Upper lobe of left lung (tissue), 6 donors: ENCODE results near the gene OXSR1. TPM values are rescaled to one million over a fixed set of nuclear protein-coding genes. Genes with fewer than 3 reads are reported as not detected.
A peak's percentile ranks its signal among the peaks of the same experiment; 100 is the strongest.
"Not testable (repeated sequence)": the region's sequence is repeated elsewhere in the genome, so short reads cannot be mapped to it uniquely, and the experiment has no call there.

Experiments
- ATAC-seq, 2 donors: fragments of 200-7000 bp; cut with Tn5 transposase; one replicate each; pipeline ENCODE4 v1.9.1; 2022; ENCODE audit warnings: mild to moderate bottlenecking in 2 of 2, moderate library complexity in 2 of 2; ENCODE audit not compliant: low FRiP score in 2 of 2
- DNase-seq, 2 donors: peaks; one replicate each; pipeline ENCODE4 v3.0.0-alpha.2; 2019 to 2020
- H3K27ac ChIP-seq, 4 donors: fragments of 200-600 bp; sonication (generic); one replicate each; pipeline ENCODE4 v1.5.1; 2016 to 2019
- H3K27me3 ChIP-seq, 4 donors: fragments of 200-600 bp; sonication (generic); one replicate each; pipeline ENCODE4 v1.5.1; 2017 to 2019
- H3K36me3 ChIP-seq, 4 donors: fragments of 200-600 bp; sonication (generic); one replicate each; pipeline ENCODE4 v1.5.1; 2016 to 2019
- H3K4me1 ChIP-seq, 4 donors: fragments of 200-600 bp; sonication (generic); one replicate each; pipeline ENCODE4 v1.5.1; 2018 to 2019
- H3K4me3 ChIP-seq, 4 donors: fragments of 200-600 bp; sonication (generic); one replicate each; pipeline ENCODE4 v1.5.1; 2017 to 2019; ENCODE audit warnings: mild to moderate bottlenecking in 2 of 4, moderate library complexity in 1 of 4
- H3K9me3 ChIP-seq, 4 donors: fragments of 200-600 bp; sonication (generic); one replicate each; pipeline ENCODE4 v1.5.1; 2018 to 2019
- EP300 ChIP-seq, 4 donors: sonication (generic); formaldehyde crosslinking; IDR thresholded peaks; one replicate each; pipeline ENCODE4 v1.5.1; 2017; ENCODE audit warnings: antibody characterized with exemption in 4 of 4, control low read depth in 2 of 4
- POLR2A ChIP-seq, 4 donors: fragments of 450-650 bp; IDR thresholded peaks; one replicate each; pipeline ENCODE4 v1.5.1; 2016 to 2017; ENCODE audit warnings: antibody characterized with exemption in 4 of 4, mild to moderate bottlenecking in 2 of 4
- POLR2AphosphoS5 ChIP-seq, 2 donors: sonication (generic); formaldehyde crosslinking; IDR thresholded peaks; one replicate each; pipeline ENCODE4 v1.5.1; 2017; ENCODE audit warnings: antibody characterized with exemption in 2 of 2
- WGBS, 2 donors: methylation state at CpG; one replicate each; pipeline ENCODE4 v1.1.5; 2017 to 2018; 5-methylcytosine and 5-hydroxymethylcytosine counted together
- total RNA-seq, 6 donors: library from RNA; depleted of rRNA in 4 of 6; stranded (reverse); fragments of >200 nt in 4 of 6; gene quantifications; one replicate each; pipeline versions ENCODE4 v1.1.0 to v1.2.1, GENCODE V29; 2016 to 2021
- TF ChIP-seq, protein P1 (sequence below), 6 experiments: fragments of 450-650 bp in 4 of 6; fragments of 200-600 bp in 2 of 6; sonication (generic) in 2 of 6; IDR thresholded peaks; one replicate each; pipeline ENCODE4 v1.5.1; 2016 to 2019; ENCODE audit warnings: antibody characterized with exemption in 6 of 6
- donor health status: DM: no; HTN: no; CAD: no; lungs with moderate emphysema.
- donor health status: DM: no; HTN: yes; CAD: no; lungs with severe emphysema.

Gene OXSR1
- total RNA-seq, 6 donors from 2014 or later, result 26.6 to 43.7 (median 31.6) TPM

DNA sequence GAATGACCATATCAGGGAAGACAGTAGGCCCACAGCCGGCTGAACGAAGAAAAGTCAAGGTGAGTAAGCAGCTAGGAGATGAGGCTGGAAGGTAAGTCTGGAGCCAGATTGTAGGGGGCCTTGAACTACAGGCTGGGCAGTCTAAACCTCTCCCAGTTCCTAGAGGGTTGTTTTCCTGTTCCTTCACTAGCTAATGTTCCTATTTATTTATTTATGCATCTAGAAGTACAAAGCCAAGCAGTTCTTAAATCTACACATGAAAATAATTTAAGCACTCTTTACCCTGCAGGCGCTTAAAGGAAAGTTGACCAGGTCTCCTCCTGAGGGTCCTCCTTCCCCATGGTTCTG is 32.2 kb upstream of the OXSR1 start:
- Histone ChIP-seq H3K4me3 (no peak overlapping the region), H3K36me3 (peaks cover 16 to 65% (median 54%) of the 10 kb centered on the region in 4 donors), H3K27ac (peak overlapping the region in 3 of 4 donors; percentile 13 to 62 (median 38)), H3K27me3 (no peaks in the 10 kb centered on the region), H3K4me1 (peaks cover 33 to 62% (median 55%) of the 10 kb centered on the region in 4 donors), H3K9me3 (no peaks in the 10 kb centered on the region)
- DNase-seq (no peak), ATAC-seq (no peak)
- TF ChIP-seq EP300 (IDR thresholded peaks at IDR 0.05), result no peak
- TF ChIP-seq, protein P1, sequence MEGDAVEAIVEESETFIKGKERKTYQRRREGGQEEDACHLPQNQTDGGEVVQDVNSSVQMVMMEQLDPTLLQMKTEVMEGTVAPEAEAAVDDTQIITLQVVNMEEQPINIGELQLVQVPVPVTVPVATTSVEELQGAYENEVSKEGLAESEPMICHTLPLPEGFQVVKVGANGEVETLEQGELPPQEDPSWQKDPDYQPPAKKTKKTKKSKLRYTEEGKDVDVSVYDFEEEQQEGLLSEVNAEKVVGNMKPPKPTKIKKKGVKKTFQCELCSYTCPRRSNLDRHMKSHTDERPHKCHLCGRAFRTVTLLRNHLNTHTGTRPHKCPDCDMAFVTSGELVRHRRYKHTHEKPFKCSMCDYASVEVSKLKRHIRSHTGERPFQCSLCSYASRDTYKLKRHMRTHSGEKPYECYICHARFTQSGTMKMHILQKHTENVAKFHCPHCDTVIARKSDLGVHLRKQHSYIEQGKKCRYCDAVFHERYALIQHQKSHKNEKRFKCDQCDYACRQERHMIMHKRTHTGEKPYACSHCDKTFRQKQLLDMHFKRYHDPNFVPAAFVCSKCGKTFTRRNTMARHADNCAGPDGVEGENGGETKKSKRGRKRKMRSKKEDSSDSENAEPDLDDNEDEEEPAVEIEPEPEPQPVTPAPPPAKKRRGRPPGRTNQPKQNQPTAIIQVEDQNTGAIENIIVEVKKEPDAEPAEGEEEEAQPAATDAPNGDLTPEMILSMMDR (IDR thresholded peaks at IDR 0.05), result no peak
- TF ChIP-seq POLR2AphosphoS5 (IDR thresholded peaks at IDR 0.05), result no peak
- no peak for TF ChIP-seq POLR2A (IDR thresholded peaks at IDR 0.05)
- 78 to 81% methylated on average over 3 of the region's 3 CpGs for WGBS, 2 donors

DNA sequence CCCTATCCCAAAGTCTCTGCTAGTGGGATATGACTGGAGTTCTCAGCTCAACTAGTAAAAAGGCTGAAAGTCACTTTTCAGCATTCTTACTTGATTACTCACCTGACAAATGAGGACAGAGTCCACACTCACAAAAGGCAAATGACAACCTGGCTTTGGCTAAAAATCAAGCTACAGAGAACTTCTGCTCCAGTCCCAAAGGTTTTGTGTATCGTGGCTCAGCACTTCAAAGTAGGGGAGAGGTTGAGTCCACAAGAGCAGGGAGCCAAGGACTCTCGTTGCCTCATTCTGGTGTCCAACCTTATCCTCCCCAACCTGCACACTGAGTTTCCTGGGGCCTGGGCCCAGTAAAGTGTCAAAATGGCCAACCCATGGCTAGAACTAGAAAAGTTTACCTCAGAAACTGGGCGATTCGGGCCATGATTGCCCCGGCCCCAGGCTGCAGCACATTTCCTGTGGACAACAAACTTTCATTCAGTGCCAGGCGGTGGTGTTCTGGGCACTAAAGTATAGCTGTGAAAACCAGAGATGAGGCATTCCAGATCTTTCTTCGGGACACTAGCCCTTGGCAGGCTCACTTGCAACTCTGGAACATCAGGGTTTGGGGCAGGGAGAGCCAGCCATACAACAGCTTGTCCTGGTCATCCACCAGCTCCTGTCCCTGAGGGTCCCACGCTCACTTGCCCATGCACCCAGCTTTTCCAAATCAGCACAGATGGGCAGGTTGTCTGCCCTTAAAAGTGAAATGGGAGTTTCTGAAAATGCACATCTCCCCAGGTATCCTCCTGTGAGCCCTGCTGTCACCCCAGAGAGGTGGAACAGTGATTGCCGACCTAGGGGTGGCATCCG is 31.6 kb upstream of the OXSR1 start:
- no peak for ATAC-seq
- H3K27me3 ChIP-seq, result no peaks in the 10 kb centered on the region
- 85 to 86% methylated on average over 9 to 10 of the region's 10 CpGs for WGBS, 2 donors
- TF ChIP-seq POLR2AphosphoS5 (IDR thresholded peaks at IDR 0.05) (peak in 1 of 2 donors; percentile 18), POLR2A (IDR thresholded peaks at IDR 0.05) (no peak), EP300 (IDR thresholded peaks at IDR 0.05) (peak in 1 of 4 donors; percentile 18)
- TF ChIP-seq, protein P1 (IDR thresholded peaks at IDR 0.05), result no peak
- H3K36me3 ChIP-seq, result peaks cover 14 to 59% (median 48%) of the 10 kb centered on the region in 4 donors
- no peak overlapping the region for H3K4me3 ChIP-seq
- peak in 1 of 2 donors; percentile 84 for DNase-seq
- H3K4me1 ChIP-seq, result peaks cover 33 to 56% (median 52%) of the 10 kb centered on the region in 4 donors
- no peaks in the 10 kb centered on the region for H3K9me3 ChIP-seq
- peak overlapping the region; percentile 34 to 62 (median 38) for H3K27ac ChIP-seq

DNA sequence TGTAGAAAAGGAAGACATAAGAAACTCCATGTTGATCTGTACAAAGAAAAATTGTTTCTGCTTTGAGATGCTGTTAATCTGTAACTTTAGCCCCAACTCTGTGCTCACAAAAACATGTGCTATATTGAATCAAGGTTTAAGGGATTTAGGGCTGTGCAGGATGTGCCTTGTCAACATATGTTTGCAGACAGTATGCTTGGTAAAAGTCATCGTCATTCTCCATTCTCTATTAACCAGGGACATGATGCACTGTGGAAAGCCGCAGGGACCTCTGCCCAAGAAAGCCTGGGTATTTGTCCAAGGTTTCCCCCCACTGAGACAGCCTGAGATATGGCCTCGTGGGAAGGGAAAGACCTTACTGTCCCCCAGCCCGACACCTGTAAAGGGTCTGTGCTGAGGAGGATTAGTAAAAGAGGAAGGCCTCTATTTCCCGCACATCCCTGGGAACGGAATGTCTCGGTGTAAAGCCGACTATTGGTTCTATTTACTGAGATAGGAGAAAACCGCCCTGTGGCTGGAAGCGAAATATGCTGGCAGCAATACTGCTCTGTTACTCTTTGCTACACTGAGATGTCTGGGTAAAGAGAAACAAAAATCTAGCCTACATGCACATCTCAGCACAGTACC is 30.7 kb upstream of the OXSR1 start:
- H3K4me1 ChIP-seq, result peaks cover 33 to 56% (median 53%) of the 10 kb centered on the region in 4 donors
- not testable (repeated sequence) for H3K4me3 ChIP-seq, H3K27me3 ChIP-seq, H3K9me3 ChIP-seq, DNase-seq, ATAC-seq
- H3K27ac ChIP-seq, result peak overlapping the region in 1 of 4 donors; percentile 38
- peaks cover 11 to 51% (median 39%) of the 10 kb centered on the region in 4 donors for H3K36me3 ChIP-seq
- WGBS, 2 donors, result 94 to 96% methylated on average over 10 of the region's 10 CpGs

DNA sequence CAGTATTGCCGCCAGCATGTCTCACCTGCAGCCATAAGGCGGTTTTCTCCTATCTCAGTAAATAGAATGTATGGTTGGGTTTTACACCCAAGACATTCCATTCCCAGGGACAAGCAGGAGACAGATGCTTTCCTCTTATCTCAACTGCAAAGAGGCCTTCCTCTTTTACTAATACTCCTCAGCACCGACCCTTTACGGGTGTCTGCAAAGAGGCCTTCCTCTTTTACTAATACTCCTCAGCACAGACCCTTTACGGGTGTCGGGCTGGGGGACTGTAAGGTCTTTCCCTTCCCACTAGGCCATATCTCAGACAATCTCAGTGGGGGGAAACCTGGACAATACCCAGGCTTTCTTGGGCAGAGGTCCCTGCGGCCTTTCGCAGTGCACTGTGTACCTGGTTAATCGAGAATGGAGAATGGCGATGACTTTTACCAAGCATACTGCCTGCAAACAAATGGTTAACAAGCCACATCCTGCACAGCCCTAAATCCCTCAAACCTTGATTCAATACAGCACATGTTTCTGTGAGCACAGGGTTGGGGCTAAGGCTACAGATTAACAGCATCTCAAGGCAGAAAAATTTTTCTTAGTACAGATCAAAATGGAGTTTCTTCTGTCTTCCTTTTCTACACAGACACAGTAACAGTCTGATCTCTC is 29.6 kb upstream of the OXSR1 start:
- H3K27me3 ChIP-seq, DNase-seq, ATAC-seq, H3K9me3 ChIP-seq: not testable (repeated sequence)
- 52 to 65% methylated on average over 10 of the region's 10 CpGs for WGBS, 2 donors
- Histone ChIP-seq H3K27ac (peak overlapping the region; percentile 78 to 98 (median 96)), H3K4me3 (peak overlapping the region; percentile 63 to 97 (median 88)), H3K36me3 (peaks cover 6 to 43% (median 30%) of the 10 kb centered on the region in 4 donors), H3K4me1 (peaks cover 44 to 66% (median 58%) of the 10 kb centered on the region in 4 donors)

DNA sequence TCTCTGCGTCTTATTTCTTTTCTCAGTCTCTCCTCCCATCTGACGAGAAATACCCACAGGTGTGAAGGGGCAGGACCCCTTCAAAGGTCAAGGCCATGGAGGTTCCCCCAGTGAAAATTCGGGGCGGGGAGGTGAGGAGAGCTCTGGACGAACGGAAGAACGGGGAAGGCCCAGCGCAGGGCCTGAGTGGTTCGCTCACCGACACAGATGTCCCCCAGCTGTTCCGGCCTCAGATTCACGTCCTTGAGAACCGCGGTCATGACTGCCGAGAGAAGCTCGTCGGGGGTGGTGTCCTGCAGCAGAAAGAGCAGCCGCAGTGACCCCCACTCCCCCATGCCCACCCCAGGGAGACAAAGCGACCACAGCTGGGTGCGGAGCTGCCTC is 29.0 kb upstream of the OXSR1 start:
- TF ChIP-seq EP300 (IDR thresholded peaks at IDR 0.05) (no peak), POLR2A (IDR thresholded peaks at IDR 0.05) (no peak), POLR2AphosphoS5 (IDR thresholded peaks at IDR 0.05) (no peak)
- TF ChIP-seq, protein P1 (IDR thresholded peaks at IDR 0.05), result no peak
- peak in 1 of 2 donors; percentile 50 for DNase-seq
- WGBS, 2 donors, result 0% methylated on average over 17 to 19 of the region's 20 CpGs
- Histone ChIP-seq H3K27me3 (no peaks in the 10 kb centered on the region), H3K9me3 (no peaks in the 10 kb centered on the region), H3K4me3 (peak overlapping the region; percentile 63 to 97 (median 88)), H3K27ac (peak overlapping the region; percentile 78 to 98 (median 96)), H3K36me3 (peaks cover under 1 to 43% (median 28%) of the 10 kb centered on the region in 4 donors), H3K4me1 (peaks cover 47 to 69% (median 57%) of the 10 kb centered on the region in 4 donors)
- peak in 1 of 2 donors; percentile 2 for ATAC-seq
